CD4-positive, alpha-beta T cell treated with Interferon gamma for 1 hour (primary cell): ENCODE results near the gene OR4D2.
"Not testable (repeated sequence)": the region's sequence is repeated elsewhere in the genome, so short reads cannot be mapped to it uniquely, and the experiment has no call there.

Source experiments
- DNase-seq: peaks from one replicate; pipeline ENCODE4 v3.0.0-alpha.2; 2020

Gene OR4D2

DNA sequence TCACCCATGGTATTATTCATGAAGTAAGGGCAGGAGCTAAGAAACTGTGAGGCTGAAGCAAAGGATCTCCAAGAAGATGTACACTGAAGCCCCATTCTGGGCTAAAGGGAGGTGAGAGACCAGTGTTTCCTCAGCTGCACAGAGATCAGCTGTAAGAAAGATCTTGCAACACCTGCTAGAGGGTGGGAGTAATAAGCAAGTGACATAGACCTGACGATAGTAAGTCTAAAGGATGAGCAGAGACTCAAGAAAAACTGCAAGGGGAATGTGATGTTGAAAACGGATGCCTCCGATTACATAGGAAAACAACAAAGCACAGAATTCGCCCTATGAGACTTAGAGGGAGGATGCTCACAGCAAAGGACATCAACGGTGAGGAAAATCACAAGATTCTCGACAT lies at the start of gene OR4D2:
Gene OR4D2, plus strand, starts transcription at position 301 of the 400 bp plus-strand sequence. CDS start 2,674 bp downstream, outside the sequence.
- no peak for DNase-seq

DNA sequence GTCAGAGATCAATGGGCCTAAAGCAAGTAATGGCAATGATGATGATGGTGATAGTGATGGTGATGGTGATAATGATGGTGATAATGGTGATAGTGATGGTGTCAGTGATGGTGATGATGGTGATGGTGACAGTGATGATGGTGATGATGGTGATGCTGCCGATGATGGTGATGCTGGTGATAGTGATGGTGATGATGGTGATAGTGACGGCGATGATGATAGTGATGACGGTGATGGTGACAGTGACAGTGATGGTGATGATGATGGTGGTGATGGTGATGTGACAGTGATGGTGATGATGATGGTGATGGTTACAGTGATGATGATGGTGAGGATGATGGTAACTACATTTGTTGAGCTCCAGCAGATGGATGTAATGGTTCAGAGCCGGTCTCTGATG lies 49.4 kb upstream of the OR4D2 start:
- no peak for DNase-seq

GRCh38 chr17:58119491-58119890 lies 47.3 kb upstream of the OR4D2 start:
- no peak for DNase-seq

DNA sequence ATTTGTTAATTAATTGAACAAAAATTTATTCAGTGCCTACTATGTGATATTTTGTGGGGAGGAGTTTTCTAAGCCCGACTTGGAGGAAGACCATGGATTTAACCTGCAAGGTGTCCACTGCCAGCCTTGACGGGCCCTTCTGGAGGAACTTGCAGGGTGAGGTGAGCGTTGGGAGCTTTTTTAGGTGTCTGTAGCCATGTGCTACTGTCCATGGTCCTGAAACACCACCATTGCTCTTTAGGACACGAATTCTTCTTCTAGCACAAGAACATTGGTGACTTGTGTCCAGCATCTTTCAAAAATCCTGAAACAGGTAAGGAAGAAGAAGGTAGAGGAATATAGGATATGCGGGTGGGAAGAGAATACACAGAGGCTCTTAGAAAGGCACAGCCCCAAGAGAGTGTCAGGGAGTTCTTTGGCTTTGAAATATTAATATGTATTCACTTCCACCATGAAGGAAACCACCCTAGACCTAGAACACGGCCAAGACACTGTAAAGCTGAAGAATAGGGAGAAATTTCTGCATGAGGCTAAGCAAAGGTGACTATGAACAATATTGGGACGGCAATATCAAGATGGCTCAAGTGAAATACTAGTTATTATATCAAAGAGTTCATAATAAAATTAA lies 46.5 kb upstream of the OR4D2 start:
- no peak for DNase-seq

DNA sequence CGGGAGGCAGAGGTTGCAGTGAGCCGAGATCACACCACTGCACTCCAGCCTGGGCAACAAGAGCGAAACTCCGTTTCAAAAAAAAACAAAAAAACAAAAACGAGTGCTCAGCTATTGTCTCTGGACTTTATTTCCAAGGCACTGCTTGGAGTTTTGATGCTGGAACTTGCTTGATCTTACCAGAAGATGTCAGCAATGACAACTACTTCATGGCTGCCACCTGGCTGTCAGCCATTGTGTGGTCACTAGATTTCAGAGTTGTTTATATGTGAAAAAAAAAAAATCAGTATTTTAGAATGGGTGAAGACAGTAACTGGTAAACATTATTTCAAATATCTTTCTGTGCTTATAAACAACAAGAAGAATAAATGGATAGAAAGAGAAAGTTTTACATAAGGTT lies 44.9 kb upstream of the OR4D2 start:
- DNase-seq: peak; percentile 45

DNA sequence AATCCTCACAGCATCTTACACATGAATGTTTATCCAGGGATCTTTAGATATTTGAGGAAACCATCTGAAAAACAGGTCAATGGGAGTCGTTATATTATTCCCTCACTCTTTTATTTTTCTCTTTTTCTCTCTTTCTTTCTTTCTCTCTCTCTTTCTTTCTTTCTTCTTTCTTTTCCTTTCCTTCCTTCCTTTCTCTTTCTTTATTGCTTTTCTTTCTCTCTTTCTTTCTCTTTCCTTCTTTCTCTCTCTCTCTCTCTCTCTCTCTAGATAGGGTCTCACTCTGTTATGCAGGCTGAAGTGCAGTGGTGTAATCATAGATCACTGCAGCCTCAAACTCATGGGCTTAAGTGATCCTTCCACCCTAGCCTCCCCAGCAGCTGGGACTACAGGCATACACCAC lies 38.9 kb upstream of the OR4D2 start:
- DNase-seq: no peak

GRCh38 chr17:58132697-58133096 lies 34.1 kb upstream of the OR4D2 start:
- DNase-seq: not testable (repeated sequence)

GRCh38 chr17:58136669-58137279 lies 30.0 kb upstream of the OR4D2 start:
- DNase-seq: no peak

- no peak for DNase-seq
Measured at GRCh38 chr17:58141505-58141904, 25.3 kb upstream of the OR4D2 start.

DNA sequence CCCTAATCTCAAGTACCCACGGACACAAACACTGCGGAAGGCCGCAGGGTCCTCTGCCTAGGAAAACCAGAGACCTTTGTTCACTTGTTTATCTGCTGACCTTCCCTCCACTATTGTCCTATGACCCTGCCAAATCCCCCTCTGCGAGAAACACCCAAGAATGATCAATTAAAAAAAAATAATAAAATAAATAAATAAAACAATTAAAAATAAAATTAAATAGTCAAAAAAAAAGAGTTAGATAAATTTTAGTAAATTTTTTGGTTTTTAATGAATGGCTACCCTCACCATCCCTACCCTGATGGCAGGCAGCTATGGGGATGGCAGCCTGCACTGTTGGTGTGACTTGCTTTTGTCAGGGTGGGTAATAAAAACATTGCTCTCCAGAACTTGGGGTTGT lies 23.4 kb upstream of the OR4D2 start:
- not testable (repeated sequence) for DNase-seq

GRCh38 chr17:58144801-58145200 lies 22.0 kb upstream of the OR4D2 start:
- DNase-seq: no peak

- no peak for DNase-seq
Measured at GRCh38 chr17:58147930-58148434, 18.8 kb upstream of the OR4D2 start, which contains the start of gene OR4D1. Gene OR4D1, plus strand, starts transcription at chr17:58148384. Its CDS starts 6,770 bp downstream, at chr17:58155154.

DNA sequence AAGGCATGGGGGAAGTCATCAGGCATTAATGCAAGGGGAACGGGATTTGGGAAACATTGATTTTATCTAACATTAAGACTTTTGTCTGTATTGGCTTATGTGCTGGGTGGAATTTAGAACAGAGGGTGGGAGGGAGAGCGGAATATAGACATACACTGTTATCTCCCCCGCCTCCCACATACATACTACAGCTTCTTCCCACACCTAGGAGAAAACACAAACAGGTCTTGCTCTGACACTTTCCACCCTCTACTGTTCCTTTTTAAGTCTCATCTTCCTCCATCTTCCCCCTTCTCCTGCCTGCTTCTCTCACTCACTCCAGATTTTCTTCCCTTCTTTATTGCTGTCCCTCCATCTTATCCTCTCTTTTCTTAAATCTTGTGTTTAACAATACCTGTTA lies 18.2 kb upstream of the OR4D2 start:
- no peak for DNase-seq

DNA sequence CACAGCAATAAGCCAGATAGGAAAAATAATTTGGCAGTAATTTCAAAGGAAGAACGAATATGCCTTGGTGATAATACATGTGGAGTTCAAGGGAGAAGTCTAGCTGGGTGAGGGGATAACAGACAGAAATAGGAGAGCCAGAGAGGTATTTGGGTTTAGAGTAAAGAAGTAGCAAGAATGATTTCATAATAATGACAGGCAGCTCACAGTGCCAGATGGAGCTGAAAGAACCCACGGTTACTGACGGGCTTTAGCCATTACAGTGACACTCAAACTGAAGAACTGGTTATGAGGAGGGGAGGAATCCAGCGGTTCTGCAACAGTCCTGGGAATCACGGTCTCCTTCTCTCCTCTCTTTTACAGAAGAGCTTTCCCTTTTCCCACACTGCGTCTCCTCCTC lies 16.4 kb upstream of the OR4D2 start:
- no peak for DNase-seq

DNA sequence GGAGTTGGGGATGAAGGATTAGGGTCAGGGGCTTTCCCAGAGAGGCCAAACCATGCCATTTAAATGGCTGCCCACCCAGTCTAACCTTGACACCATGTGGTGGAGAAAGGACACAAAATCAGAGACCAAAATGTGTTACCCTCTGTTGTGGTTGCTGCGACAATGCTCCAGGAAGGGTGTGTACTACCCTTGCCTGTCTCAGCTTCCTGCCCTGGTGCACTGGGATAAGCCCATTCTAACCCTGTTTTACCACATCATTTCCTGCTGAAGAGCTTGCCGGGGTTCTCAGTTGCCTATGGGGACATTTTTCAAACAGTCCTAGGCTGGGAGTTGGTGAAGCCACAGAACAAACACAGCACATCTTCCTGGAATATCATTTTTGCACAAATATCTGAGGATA lies 13.7 kb upstream of the OR4D2 start:
- DNase-seq: peak; percentile 72

DNA sequence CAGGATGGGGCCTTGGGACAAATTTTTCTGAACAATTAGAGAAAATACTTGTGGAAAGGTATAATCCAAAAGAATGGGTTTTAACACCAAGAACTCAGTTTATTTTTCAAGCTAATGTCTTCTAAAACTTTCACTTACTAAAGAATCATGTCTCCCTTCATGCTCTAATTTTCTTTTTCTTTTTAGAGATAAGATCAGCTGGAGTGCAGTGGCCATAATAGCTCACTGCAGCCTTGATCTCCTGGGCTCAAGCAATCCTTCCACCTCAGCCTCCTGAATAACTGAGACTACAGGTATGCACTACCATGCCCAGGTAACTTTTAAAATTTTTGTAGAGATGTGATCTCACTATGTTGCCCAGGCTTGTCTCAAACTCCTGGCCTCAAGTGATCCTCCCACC lies 13.1 kb upstream of the OR4D2 start:
- DNase-seq: no peak

DNA sequence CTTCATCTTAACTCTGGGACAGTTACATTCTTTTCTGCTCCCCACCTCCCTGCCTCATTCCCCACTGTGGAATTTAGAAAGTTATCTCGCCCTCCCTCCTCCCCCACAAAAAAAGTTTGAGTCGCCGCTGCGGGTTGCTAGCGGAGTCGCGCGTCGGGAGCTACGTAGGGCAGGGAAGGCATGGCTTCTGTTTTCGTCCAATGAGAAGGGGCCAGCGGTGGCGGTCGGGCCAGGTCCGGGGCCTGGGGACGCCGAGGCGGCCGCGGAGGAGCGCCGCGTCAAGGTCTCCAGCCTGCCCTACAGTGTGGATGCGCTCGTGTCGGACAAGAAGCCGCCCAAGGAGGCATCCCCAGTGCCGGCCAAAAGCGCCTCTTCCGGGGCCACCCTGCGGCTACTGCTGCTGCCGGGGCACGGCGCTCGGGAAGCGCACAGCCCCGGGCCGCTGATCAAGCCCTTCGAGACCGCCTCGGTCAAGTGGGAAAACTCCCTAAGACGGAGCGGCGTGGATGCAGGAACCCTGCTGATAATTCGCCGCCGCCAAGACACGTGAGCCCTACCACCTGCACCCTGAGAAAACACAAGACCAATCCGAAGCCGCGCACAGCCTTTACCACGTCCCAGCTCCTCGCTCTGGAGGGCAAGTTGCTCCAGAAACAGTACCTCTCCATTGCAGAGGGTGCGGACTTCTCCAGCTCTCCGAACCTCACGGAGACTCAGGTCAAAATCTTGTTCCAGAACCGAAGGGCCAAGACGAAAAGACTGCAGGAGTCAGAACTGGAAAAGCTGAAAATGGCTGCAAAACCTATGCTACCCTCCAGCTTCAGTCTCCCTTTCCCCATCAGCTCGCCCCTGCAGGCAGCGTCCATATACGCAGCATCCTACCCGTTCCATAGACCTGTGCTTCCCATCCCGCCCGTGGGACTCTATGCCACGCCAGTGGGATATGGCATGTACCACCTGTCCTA lies 9.7 kb upstream of the OR4D2 start:
- DNase-seq: peak; percentile 49

GRCh38 chr17:58158181-58158580 lies 8.6 kb upstream of the OR4D2 start:
- DNase-seq: no peak

DNA sequence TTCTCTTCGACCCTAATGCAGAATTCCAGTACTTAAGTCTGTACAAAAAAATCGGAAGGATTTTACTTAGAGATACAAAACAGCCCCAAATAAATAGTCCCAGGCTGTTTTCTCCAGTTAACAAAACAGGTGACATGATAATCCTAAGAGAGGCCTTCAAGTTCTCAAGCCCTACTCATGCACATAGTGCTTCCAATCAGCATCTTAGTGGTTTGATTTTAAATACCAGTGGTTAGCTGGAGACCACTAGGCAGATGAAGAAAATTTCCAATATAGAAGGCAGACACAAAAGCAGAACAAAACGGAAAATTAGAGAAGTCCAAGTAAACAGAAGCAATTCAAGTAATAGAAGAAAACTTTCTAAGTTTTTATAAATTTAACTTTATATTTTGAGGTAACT lies 5.2 kb upstream of the OR4D2 start:
- DNase-seq: no peak

DNA sequence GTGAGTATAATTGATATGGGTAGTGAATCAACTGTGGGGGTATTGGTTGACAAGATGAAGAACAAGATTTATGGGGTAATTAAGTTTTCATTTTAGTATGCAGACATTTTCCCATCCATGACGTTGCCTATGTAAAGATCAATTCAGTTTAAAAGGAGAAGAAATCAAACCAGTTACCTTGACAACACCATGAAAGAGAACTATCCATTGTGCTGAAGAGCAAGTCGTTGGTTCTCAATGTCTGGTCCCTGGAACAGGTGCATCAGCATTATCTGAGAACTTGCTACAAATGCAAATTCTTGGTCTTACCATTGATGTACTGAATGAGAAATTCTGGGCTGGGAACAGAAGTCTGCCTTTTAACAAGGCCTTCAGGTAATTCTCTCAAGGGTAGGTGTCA lies 801 bp upstream of the OR4D2 start:
- DNase-seq: no peak

- DNase-seq: no peak
Measured at GRCh38 chr17:58170622-58171021, 3.8 kb downstream of the OR4D2 start.

GRCh38 chr17:58172369-58173071 lies 5.7 kb downstream of the OR4D2 start:
- DNase-seq: peak; percentile 29

- DNase-seq: no peak
Measured at GRCh38 chr17:58174871-58175270, 8.1 kb downstream of the OR4D2 start.
